ENCODE results near the gene LRG1.

GRCh38 chr19:4568886-4569285 is 29.1 kb upstream of the LRG1 start:
- TF ChIP-seq CTCF (IDR thresholded peaks at IDR 0.05) = no peak
- TF ChIP-seq SP1 (CRISPR knock-in tag; conservative IDR thresholded peaks at IDR 0.05) = no peak
- no peak for TF ChIP-seq FOXJ3 (CRISPR knock-in tag; IDR thresholded peaks at IDR 0.05; ENCODE audit: borderline replicate concordance)
- TF ChIP-seq NR3C1 (CRISPR knock-in tag; conservative IDR thresholded peaks at IDR 0.05; ENCODE audit: low read depth) = no peak
- no peak for TF ChIP-seq ATF3 (CRISPR knock-in tag; conservative IDR thresholded peaks at IDR 0.05)
- no peak for TF ChIP-seq ZNF121 (CRISPR knock-in tag; IDR thresholded peaks at IDR 0.05)
- no peak for TF ChIP-seq USF2 (CRISPR knock-in tag; IDR thresholded peaks at IDR 0.05)
- no peak for TF ChIP-seq MLX (CRISPR knock-in tag; IDR thresholded peaks at IDR 0.05)
- no peak for TF ChIP-seq ZBTB43 (CRISPR knock-in tag; IDR thresholded peaks at IDR 0.05)
- TF ChIP-seq CREM (CRISPR knock-in tag; IDR thresholded peaks at IDR 0.05) = no peak
- no peak for TF ChIP-seq ZNF416 (CRISPR knock-in tag; IDR thresholded peaks at IDR 0.05)
- no peak for TF ChIP-seq ZNF138 (CRISPR knock-in tag; conservative IDR thresholded peaks at IDR 0.05)

Data from WTC11 (cell line).